Peyer's patch (tissue), 4 donors: ENCODE data around the gene TRPV4.

Experiments
- POLR2A ChIP-seq, 2 donors: fragments of 450-650 bp; IDR thresholded peaks; one replicate each; pipeline ENCODE4 v1.5.1; 2017; ENCODE audit warnings: antibody characterized with exemption in 2 of 2, mild to moderate bottlenecking in 2 of 2, moderate library complexity in 2 of 2
- TF ChIP-seq, protein P1 (sequence below), 6 experiments: fragments of 450-650 bp in 4 of 6; fragments of 200-600 bp in 2 of 6; sonication (generic) in 1 of 6; IDR thresholded peaks; one replicate each; pipeline ENCODE4 v1.5.1; 2017 to 2019; ENCODE audit warnings: antibody characterized with exemption in 6 of 6, mild to moderate bottlenecking in 3 of 6, moderate library complexity in 1 of 6

DNA sequence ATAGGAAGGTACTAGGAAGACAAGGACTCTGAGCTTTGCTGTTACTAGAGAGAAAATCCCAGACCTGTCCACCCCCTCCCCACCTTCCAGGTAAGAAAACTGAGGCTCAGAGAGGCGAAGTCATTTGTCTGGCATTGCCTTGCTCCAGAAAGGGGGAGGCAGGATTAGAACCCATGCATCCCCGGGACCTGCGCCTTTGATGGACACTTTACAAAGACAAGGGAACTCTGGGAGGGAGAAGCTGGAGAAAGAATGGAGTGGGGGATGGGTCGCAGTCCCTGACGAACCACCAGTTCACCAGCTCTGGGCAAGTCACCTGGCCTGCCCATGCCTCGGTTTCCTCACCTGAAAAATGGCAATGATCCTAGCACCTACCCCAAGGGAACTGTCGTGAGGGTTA lies 10.8 kb downstream of the TRPV4 start:
- TF ChIP-seq, protein P1, sequence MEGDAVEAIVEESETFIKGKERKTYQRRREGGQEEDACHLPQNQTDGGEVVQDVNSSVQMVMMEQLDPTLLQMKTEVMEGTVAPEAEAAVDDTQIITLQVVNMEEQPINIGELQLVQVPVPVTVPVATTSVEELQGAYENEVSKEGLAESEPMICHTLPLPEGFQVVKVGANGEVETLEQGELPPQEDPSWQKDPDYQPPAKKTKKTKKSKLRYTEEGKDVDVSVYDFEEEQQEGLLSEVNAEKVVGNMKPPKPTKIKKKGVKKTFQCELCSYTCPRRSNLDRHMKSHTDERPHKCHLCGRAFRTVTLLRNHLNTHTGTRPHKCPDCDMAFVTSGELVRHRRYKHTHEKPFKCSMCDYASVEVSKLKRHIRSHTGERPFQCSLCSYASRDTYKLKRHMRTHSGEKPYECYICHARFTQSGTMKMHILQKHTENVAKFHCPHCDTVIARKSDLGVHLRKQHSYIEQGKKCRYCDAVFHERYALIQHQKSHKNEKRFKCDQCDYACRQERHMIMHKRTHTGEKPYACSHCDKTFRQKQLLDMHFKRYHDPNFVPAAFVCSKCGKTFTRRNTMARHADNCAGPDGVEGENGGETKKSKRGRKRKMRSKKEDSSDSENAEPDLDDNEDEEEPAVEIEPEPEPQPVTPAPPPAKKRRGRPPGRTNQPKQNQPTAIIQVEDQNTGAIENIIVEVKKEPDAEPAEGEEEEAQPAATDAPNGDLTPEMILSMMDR (IDR thresholded peaks at IDR 0.05), result no peak
- TF ChIP-seq POLR2A (IDR thresholded peaks at IDR 0.05), result no peak
